NCI-H1417 (cell line): Measurements from ENCODE around the gene DNAAF2.
A peak's percentile ranks its signal among the peaks of the same experiment; 100 is the strongest.
"Not testable (repeated sequence)": the region's sequence is repeated elsewhere in the genome, so short reads cannot be mapped to it uniquely, and the experiment has no call there.

Experiments
- DNase-seq, 3 experiments: peaks; one replicate each; lab custom pipeline; 2025; lab: John Stamatoyannopoulos, UW

DNAAF2 gene

DNA sequence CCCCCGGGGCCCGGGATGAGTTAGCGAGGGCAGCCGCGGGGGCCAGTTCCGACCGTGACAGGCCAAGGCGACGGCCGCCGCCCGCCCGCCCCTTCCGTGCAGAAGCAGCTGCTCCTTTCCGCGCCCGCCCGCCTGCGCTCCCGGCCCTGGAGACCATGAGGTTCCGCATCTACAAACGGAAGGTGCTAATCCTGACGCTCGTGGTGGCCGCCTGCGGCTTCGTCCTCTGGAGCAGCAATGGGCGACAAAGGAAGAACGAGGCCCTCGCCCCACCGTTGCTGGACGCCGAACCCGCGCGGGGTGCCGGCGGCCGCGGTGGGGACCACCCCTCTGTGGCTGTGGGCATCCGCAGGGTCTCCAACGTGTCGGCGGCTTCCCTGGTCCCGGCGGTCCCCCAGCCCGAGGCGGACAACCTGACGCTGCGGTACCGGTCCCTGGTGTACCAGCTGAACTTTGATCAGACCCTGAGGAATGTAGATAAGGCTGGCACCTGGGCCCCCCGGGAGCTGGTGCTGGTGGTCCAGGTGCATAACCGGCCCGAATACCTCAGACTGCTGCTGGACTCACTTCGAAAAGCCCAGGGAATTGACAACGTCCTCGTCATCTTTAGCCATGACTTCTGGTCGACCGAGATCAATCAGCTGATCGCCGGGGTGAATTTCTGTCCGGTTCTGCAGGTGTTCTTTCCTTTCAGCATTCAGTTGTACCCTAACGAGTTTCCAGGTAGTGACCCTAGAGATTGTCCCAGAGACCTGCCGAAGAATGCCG is 13.7 kb downstream of the DNAAF2 start:
- peak; percentile 53 to 97 (median 90) for DNase-seq

DNA sequence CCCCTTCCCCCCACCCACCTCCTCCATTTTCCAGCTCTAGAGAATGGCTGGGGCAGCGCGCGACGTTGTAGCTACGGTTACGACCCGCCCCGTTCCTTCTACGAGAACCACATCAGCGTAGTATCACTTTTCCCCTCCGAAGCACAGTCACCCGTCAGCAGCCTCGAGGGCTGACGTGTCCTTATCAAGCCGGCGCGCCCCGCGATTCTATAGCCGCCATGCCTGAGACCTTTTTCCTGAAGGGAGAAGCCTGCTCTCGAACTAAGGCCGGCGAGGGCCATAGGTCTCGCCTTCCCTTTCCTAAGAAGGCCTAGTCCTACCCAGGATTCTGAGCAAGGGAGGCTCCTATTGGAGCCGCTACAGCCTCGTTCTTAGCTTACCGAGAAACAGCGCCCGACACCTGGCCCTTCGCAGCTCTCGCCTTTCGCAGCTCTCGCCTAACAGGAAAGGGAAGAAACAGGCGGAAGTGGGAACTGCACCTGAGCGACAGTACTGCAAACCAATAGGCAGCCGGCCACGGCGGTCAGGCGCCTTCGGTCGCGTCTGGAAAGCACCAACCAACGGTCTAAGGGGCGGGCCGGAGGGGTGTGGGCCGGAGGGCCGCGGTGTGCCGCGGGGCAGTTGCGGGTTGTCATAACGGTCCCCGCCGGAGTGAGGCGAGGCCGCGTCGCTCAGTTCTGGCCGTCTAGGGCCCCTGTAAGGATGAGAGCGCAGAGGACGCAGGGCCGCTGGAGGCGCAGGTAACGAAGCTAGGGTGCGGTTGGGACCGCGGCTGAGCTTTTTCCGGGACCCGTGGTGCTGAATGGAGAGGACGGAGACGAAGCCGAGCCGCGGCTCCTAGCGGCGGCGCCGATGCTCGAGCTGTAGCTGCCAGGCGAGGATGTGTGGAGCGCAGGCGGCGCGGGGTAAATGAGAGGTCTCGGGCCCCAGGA is 14.6 kb downstream of the DNAAF2 start, which contains the start of the genes MGAT2 and RPL36AL:
Gene MGAT2 (plus strand): TSS at position 618 of the 932 bp plus-strand sequence. CDS start 470 bp downstream, outside the sequence.
Gene RPL36AL (minus strand): TSS at position 445 of the 932 bp plus-strand sequence. CDS start 1,522 bp downstream, outside the sequence.
- DNase-seq: peak; percentile 98 to 99 (median 99)

DNA sequence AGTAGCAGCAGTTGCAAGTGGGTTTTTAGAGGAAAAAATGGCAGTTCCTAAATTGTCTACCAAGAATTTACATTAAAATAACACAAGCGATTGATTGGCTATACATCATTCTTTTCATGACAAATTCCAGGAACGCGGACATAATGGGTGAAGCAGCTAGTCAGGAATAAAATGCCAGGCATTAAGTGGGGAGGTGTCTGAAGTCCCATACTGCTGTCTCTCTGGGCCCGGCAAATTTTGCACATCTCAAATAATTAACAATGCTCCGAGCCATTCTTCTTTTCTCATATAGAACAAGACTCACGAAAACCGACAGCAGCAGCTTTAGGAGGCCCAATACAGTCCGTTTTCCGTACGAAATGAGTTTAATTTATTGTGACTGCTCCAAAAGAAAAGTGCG is 15.3 kb downstream of the DNAAF2 start:
- peak in 1 of 3 experiments; percentile 70 for DNase-seq

DNA sequence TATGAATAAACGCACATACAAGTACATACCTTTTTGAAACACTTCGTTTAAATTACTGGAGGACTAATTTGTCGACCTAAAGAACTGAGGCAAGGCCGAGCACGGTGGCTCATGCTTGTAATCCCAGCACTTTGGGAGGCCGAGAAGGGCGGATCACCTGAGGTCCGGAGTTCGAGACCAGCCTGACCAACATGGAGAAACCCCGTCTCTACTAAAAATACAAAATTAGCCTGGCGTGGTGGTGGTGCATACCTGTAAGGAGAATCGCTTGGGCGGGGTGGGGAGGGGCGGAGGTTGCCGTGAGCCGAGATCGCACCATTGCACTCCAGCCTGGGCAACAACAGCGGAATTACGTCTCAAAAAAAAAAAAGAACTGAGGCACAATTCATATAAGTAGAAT is 15.8 kb downstream of the DNAAF2 start:
- peak in 1 of 3 experiments; percentile 11 for DNase-seq

DNA sequence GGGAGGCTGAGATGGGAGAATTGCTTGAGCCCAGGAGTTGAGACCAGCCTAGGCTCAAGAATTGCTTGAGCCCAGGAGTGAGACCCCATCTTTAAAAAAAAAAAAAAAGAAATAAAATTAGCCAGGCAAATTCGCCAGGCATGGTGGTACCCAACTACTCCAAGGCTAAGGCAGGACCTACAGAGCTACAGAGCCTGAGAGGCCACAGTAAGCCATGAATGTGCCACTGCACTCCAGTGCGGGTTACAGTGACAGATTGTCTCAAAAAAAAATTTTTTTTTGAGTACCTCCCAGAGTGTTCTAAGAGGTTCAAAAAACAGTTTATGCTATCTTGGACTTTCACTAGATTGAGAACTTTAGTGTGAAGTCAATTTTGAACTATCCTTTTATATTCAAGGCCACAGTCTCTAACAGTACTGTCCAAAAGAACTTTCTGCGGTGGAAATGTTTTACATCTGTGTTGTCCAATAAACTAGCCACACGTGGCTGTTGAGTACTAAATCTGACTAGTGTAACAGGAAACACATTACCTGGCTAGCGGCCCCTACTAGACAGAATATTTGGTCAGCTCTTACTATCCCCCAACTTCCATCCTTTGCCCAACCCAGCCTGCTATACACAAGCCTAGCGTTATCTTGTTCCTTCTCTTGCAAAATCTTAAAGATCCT is 17.1 kb downstream of the DNAAF2 start:
- DNase-seq: no peak

DNA sequence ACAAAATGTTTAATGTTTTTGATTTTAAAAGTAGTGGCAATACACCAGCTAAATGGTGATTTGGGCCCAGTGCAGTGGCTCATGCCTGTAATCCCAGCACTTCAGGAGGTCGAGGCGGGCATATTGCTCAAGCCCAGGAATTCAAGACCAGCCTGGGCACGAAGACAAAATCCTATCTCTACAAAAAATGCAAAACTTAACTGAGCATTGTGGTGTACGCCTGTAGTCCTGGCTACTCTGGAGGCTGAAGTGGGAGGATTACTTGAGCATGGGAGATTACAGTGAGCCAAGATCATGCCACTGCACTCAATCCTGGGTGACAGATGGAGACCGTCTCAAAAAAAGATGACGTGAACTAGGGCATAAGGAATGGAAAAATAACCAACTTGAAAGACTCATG is 19.3 kb downstream of the DNAAF2 start:
- DNase-seq: no peak

DNA sequence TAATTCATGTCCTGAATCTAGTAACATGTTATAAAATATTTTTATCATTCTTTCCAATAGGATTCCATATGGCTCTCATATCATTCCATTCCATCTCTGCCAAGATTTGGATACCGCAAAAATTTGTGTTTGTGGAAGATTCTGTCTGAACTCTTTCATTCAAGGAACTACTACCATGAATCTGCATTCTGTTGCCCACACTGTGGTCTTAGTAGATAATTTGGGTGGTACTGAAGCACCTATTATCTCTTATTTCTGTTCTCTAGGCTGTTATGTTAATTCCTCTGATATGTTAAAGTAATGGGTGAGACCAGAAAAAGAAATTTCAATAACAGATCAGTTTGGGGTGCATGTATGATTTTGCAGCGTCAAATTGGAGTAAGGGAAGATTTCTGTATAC is 20.8 kb downstream of the DNAAF2 start:
- DNase-seq: no peak

DNA sequence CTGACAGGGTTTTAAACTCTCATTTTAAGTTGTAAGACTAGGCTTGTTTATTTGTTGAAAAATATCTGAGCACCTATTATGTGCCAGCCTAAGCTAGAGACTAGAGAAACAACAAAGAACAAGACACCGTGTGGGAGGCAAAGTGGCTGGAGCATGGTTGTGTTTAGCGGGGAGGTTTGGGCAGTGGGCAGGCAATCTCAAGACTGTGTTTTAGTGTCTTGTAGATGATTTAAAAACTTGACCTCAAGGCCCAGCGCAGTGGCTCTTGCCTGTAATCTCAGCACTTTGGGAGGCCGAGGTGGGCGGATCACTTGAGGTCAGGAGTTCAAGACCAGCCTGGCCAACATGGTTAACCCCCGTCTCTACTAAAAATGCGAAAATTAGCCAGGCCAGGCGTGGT is 22.4 kb downstream of the DNAAF2 start:
- DNase-seq: no peak

DNA sequence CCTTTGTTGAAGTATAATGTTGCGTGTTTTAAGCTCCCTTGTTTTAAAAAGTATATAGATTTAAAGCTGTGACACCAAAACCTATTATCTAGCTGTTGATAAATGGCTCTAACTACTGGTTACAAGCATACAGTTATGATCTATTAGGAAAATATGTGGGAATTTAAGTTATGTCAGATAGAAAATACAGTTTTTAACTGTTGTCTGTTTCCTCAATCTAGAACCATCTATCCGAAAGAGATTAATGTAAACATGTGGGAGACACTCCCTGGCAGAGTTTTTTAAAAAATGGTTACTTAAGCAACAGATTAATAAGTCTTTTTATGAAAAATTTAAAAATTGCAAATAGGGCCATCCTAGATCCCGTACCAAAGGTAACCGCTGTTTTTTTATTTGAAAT is 22.8 kb downstream of the DNAAF2 start:
- no peak for DNase-seq

DNA sequence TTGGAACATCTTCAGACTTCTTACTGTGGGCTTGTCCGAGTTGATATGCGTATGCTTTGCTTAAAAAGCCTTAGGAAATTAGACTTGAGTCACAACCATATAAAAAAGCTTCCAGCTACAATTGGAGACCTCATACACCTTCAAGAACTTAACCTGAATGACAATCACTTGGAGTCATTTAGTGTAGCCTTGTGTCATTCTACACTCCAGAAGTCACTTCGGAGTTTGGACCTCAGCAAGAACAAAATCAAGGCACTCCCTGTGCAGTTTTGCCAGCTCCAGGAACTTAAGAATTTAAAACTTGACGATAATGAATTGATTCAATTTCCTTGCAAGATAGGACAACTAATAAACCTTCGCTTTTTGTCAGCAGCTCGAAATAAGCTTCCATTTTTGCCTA is 27.5 kb downstream of the DNAAF2 start:
- DNase-seq: no peak

DNA sequence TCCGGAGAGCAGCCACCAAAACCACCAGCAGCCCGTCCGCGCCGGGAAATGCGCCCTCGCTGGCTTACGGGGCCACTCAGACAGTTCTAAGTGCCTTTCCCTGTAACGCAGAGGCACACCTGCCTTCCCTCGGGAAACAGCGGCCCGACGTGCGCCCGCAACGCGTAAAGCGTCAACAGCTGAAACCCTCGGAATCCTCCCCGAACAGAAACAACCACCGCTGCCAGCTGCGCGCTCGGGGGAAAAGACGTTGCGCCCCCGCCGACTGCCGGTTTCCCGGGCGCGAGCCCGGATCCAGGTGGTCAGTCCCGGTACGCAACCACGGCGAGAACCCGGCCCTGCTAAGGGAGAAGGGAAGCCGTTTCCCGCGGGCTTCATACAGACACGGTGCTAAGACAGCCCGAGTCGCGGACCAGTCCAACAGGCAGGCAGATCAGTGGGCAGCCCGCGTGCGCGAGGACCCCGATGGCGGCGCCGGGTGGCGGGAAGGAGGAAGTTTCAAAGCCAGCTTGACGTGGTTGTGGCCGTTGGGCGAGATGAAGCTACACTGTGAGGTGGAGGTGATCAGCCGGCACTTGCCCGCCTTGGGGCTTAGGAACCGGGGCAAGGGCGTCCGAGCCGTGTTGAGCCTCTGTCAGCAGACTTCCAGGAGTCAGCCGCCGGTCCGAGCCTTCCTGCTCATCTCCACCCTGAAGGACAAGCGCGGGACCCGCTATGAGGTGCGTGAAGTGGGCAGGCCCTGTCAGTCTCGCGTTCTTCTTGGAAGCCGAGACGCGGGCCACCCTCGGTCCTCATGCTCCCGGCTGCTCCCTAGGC is 36.4 kb downstream of the DNAAF2 start, which contains the start of gene LRR1:
Gene LRR1 (plus strand): TSS at position 456 of the 816 bp plus-strand sequence. CDS start 81 bp downstream, at position 537.
- peak; percentile 94 to 98 (median 98) for DNase-seq

DNA sequence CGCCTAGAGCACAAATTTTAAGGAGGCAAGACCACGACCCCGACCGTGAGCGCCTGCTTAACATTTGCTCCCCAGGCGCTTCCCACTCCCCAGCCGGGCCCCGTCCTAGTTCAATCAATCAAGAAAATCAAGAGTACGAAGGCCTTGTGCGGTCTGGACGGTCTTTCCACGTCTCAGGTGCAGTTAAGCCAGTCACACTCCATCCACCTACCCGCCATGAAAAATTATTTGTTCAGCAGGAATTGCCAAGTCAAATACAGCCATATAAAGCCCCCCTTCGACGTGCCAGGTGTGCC is 36.9 kb downstream of the DNAAF2 start:
- DNase-seq: no peak

DNA sequence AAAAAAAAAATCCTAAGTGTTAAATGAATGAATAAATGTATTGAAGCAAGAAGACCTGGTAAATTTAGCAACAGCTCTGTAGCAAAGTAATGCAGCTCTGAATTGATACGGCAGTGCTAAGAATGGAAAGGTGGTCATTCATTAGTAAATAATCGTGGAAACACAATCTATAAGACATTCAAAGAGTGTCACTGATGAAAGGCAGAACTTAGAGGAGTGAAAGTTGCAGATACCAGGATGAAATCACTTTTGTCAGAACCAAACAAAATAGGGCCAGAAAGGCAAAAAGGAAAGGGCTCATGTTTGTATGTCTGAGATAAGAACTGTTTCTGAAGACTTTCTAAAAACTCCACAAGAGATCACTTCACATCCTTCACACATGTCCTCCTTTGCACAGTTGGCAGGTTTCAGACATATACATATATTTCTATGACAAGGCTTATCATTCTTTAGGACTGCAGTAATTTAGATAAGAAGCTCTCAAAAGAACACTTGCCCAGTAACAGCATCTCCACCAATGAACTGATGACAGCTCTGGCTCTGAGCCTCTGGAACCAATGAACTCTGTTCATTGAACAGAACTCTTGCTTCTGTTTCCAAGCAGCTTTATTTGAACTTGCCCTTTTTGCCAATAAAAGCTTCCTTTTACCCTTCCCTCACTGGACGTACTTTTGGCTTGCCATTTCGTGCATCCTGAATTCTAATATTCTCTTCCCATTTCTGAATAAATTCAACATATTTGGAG is 40.5 kb downstream of the DNAAF2 start:
- DNase-seq: no peak

DNA sequence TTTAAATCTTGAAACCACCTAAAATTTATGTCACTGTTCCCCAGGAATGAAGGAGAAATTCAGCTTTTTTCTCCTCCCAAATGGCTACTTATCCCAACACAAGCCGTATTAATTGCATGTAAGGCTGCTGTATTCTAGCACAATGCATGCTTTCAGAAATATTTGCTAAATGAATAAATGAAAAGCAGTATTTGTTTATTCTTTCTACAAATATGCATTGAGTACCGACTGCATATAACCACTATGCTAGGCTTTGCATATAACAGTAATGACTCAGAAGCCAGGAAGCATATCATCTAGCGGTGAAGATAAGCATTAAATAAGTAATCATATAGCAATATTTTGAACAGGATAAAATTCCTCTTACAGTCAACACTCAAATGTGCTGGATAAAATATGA is 42.0 kb downstream of the DNAAF2 start:
- DNase-seq: no peak

DNA sequence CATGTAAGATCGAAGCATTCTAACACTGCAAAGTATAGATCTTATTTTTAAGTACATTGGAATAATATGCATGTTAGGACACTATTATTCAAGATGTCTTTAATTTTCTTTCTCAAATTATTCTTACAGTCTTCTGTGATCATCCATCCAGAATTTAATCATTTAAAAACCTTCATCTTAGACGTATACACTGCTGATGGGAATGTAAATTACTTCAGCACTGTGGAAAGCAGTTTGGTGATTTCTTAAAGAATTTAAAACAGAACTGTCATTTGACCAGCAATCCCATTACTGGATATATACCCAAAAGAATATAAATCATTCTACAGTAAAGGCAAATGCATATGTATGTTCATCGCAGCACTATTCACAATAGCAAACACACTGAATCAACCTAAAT is 45.7 kb downstream of the DNAAF2 start:
- DNase-seq: no peak

DNA sequence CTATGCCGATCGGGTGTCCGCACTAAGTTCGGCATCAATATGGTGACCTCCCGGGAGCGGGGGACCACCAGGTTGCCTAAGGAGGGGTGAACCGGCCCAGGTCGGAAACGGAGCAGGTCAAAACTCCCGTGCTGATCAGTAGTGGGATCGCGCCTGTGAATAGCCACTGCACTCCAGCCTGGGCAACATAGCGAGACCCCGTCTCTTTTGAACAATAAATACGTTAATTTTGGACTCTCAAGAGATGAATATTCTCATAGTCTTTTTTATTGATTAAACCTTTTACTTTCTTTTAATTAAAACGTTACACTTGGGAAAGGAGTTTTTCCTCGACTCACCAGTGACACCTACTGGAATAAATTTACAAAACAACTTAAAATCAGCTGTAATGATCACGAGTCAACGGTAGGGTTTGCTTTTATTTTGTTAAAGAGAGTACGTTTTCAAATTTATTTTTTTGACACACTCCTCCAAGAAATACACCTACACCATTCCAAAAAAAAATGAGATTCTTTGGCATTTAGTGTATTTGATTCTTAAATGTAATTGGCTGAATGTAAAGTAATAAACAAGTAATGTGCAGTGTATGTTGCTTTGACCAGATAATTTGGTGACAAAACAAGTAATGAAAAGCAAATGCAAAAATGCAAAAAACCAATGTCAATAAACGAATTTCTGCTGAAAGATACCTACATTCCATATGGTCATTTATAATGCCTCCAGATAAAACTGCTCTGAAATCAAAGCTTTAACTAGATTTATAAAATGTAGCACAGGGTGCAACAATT is 48.2 kb downstream of the DNAAF2 start:
- peak; percentile 81 to 92 (median 85) for DNase-seq

DNA sequence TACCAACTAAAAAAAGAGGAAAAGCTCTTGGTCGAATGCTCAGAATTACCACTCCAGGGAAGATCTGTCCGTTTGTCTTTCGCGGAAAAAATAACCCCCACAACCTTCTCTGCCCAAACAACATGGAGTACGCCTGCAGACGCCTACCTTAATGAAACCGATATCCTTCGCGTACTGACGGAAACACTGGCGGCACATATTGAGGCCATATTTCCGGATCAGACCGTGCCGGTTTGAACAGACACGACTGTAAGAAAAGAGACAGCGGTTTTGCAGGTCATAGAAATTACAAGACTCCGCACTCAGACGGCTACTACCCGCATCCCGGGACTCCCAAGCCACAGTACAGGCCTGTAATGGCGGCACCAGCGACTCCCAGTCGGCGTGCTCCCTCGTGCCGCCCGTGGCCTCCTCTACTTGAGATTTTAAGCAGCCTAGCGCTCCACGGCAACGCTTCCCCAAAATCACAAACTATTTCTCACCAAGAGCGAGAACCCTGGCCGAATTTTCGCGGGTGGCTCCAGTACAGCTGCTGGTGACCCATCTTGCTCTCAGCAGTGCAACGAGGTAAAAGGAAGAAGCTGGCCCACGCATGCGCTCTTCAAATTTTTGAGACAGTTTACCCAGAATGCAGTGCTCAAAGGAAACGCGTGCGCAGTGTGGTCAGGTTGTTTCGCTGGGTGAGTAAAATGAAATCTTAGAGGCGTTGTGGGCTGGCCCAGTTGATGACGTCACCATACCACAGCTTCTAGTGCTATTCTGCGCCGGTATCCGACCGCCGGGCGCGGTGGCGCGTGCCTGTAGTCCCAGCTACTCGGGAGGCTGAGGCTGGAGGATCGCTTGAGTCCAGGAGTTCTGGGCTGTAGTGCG is 49.0 kb downstream of the DNAAF2 start, which contains the start of gene RPS29:
Gene RPS29 (minus strand): TSS at position 578 of the 870 bp plus-strand sequence. CDS start 34 bp downstream, at position 544.
- peak; percentile 99 to 100 (median 99) for DNase-seq

DNA sequence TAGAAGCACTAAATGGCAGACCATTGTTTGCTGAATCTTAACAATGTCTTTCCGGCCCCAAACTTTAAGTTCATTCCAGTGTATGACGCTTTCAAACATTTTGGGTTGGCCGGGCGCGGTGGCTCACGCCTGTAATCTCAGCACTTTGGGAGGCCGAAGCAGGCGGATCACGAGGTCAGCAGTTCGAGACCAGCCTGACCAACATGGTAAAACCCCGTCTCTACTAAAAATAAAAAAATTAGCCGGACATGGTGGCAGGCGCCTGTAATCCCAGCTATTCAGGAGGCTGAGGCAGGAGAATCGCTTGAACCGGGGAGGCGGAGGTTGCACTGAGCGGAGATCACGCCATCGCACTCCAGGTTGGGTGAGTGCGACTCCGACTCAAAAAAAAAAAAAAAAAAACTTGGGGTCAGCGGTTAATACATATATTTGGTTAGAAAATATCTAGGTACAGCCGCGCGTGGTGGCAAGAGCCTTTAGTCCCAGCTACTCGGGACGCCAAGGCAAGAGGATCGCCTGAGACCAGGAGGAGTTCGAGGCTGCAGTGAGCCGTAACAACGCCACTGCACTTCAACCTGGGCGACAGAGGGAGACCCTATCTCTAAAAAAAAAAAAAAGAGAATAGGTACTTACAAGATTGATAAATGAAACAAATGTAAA is 49.9 kb downstream of the DNAAF2 start:
- not testable (repeated sequence) for DNase-seq
